Progenitor cell of endocrine pancreas (in vitro differentiated cells): ENCODE measurements around the gene CEP57L1. TPM values are rescaled to one million over a fixed set of nuclear protein-coding genes. Genes with fewer than 3 reads are reported as not detected.

Source experiments
- DNase-seq: peaks from one replicate; pipeline ENCODE4 v3.0.0; 2021; ENCODE audit warnings: low spot score; ENCODE audit not compliant: unreplicated experiment
- H3K27ac Mint-ChIP-seq: 2 replicates; pipeline ENCODE4 v1.8.0; 2021; ENCODE audit warnings: mild to moderate bottlenecking, moderate library complexity, mixed read lengths
- H3K27me3 Mint-ChIP-seq: 2 replicates; pipeline ENCODE4 v1.8.0; 2021; ENCODE audit warnings: mixed read lengths
- H3K36me3 Mint-ChIP-seq: 2 replicates; pipeline ENCODE4 v1.8.0; 2022; ENCODE audit warnings: mixed read lengths; ENCODE audit not compliant: insufficient read depth
- H3K4me1 Mint-ChIP-seq: 2 replicates; pipeline ENCODE4 v1.8.0; 2021; ENCODE audit warnings: low read depth, mixed read lengths
- H3K4me3 Mint-ChIP-seq: 2 replicates; pipeline ENCODE4 v1.8.0; 2021; ENCODE audit warnings: low read depth, mild to moderate bottlenecking, moderate library complexity, mixed read lengths
- H3K9me3 Mint-ChIP-seq: 2 replicates; pipeline ENCODE4 v1.8.0; 2021; ENCODE audit warnings: low read depth, mixed read lengths
- total RNA-seq: library from RNA; stranded (reverse); gene quantifications from 2 replicates; pipeline ENCODE4 v1.2.1, GENCODE V29; 2021
- TF ChIP-seq, protein P1 (sequence below): fragments of 200-600 bp; sonication (generic); IDR thresholded peaks from one replicate; pipeline ENCODE4 v1.5.0; 2021; ENCODE audit warnings: antibody characterized with exemption, mild to moderate bottlenecking; ENCODE audit not compliant: unreplicated experiment

CEP57L1 gene
- total RNA-seq, 1 donor from 2014 or later: 11.4 TPM

DNA sequence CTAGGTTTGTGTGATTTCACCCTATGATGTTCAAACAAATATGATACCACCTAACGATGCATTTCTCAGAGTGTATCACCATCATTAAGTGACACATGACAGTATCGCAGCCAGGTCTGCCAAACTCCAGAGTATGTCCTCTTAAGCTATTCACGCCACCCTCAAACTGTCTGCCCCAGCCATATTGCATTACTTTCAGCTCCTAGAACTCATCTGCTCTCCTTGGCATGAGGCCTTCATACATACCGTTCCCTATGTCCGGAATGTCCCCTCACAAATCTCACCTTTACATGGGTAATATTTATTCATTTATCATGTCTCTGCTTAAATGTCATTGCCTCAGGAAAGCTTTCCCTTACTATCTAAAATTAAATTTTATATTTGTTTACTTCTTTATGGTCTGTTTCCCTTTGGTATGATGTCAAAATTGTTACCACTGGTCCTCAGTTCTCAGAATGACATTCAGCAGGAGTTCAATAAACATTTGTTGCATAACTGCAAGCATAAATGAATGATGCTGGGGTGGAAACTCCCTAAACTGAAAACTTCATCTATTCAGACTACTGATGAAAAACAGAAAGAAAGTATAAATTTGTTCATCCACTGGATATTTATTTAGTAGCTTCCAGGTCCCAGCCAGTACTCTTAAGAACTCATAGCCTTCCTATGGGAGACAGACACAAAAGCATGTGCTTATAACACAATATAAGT is 3.8 kb upstream of the CEP57L1 start:
- no peak overlapping the region for H3K27ac Mint-ChIP-seq
- H3K9me3 Mint-ChIP-seq: no peaks in the 10 kb centered on the region

DNA sequence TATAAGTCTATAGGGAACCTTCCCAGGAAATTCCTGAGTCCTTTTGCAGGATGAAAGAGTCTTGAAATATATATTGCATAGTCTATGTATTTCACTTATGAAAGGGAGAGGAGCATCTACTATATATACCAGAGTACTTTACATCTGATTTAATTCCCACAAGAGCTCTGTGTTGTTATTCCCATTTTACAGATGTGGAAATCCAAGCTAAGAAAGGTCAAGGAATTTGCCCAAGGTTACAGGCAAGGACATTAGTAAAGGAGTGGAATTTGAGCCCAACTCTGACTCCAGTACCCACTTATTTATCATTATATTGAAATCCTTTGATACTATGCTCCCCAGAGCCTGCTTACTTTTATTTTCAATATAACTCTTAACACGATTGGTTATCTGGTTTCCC is 3.2 kb upstream of the CEP57L1 start:
- no peaks in the 10 kb centered on the region for H3K27me3 Mint-ChIP-seq
- H3K36me3 Mint-ChIP-seq: peaks cover 7% of the 10 kb centered on the region
- no peak for DNase-seq
- H3K9me3 Mint-ChIP-seq: no peaks in the 10 kb centered on the region
- no peak overlapping the region for H3K27ac Mint-ChIP-seq
- H3K4me3 Mint-ChIP-seq: peak overlapping the region; percentile 65
- TF ChIP-seq, protein P1, sequence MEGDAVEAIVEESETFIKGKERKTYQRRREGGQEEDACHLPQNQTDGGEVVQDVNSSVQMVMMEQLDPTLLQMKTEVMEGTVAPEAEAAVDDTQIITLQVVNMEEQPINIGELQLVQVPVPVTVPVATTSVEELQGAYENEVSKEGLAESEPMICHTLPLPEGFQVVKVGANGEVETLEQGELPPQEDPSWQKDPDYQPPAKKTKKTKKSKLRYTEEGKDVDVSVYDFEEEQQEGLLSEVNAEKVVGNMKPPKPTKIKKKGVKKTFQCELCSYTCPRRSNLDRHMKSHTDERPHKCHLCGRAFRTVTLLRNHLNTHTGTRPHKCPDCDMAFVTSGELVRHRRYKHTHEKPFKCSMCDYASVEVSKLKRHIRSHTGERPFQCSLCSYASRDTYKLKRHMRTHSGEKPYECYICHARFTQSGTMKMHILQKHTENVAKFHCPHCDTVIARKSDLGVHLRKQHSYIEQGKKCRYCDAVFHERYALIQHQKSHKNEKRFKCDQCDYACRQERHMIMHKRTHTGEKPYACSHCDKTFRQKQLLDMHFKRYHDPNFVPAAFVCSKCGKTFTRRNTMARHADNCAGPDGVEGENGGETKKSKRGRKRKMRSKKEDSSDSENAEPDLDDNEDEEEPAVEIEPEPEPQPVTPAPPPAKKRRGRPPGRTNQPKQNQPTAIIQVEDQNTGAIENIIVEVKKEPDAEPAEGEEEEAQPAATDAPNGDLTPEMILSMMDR: no peak
- peaks cover 36% of the 10 kb centered on the region for H3K4me1 Mint-ChIP-seq

More for the DNA sequence above, 3.8 kb upstream of the CEP57L1 start:
- Mint-ChIP-seq H3K36me3 (peaks cover 7% of the 10 kb centered on the region), H3K27me3 (no peaks in the 10 kb centered on the region), H3K4me1 (peaks cover 36% of the 10 kb centered on the region), H3K4me3 (peak overlapping the region; percentile 65)
- DNase-seq: no peak
- TF ChIP-seq, protein P1: no peak

DNA sequence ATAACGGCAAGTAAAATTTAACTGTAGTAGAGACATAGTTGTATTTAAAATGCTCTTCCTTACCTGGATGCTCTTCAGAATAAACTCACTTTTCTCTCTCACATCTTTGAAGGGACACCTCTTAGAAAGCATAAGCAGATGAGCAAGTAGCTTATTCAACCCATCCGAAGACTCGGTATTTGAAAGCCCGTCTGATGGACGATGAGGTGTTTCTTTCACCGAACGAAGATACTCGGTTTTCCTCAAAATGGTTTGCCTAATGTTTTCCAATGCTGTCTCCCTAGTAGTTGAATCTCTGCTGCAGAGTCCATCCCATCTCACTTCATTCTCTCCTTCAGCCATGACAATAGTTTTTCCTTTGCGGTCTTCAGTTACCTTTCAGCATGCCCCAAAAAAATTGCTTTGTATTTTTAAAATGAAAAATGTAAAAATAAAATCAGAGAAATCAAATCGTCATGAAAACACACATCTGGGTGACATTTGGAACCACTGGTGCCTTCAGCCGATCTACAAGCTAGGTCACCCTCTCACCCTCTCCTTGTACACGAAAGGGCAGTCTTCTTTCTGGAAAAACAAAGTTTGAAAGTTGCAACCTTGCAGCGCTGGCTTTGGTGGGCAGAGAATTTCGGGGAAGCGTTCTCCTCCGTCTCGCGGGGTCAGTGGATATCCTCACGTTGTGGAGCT is 1.4 kb upstream of the CEP57L1 start:
- Mint-ChIP-seq H3K27me3 (no peaks in the 10 kb centered on the region), H3K4me1 (peaks cover 33% of the 10 kb centered on the region), H3K27ac (peak overlapping the region; percentile 91), H3K4me3 (peak overlapping the region; percentile 95), H3K9me3 (no peaks in the 10 kb centered on the region), H3K36me3 (peaks cover 5% of the 10 kb centered on the region)
- TF ChIP-seq, protein P1: no peak
- no peak for DNase-seq

DNA sequence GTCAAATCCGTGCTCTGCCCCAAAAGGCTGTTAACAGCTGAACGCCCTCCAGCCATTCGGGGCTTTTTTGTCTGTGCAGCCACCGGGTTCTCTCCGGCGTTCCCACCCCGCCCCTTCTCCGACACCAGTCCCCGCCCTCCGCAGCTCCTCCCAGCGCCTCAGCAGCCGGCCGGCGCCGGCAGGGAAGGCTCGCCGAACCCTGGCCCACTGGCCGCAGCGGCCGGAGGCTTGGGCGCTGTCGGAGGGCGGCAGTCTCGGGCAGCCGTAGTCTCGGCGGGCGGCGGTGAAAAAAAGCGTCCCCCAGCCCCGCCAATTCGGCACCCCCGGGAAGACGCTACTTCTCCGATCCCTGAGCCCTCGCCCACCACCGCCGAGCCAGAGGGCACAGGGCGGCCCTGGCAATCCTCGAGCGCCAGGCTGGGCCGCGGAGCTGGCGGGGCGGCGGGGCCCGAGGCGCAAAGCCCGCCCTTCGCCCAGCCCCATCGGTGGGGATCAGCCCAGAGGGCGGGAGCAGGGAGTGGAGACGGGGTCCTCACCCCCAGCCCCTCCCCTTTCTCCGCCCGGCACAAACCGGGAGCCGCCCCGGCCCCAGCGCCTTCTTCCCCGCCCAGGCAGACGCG is 781 bp upstream of the CEP57L1 start, which contains the start of gene SESN1:
Gene SESN1, minus strand, starts transcription at position 431 of the 620 bp plus-strand sequence. CDS start 773 bp downstream, outside the sequence.
- Mint-ChIP-seq H3K27me3 (no peaks in the 10 kb centered on the region), H3K36me3 (peaks cover 5% of the 10 kb centered on the region), H3K27ac (peak within 1 kb of the TSS; percentile 100), H3K9me3 (no peaks in the 10 kb centered on the region), H3K4me1 (peaks cover 33% of the 10 kb centered on the region), H3K4me3 (peak within 1 kb of the TSS; percentile 95)
- TF ChIP-seq, protein P1: no peak
- peak; percentile 79 for DNase-seq

DNA sequence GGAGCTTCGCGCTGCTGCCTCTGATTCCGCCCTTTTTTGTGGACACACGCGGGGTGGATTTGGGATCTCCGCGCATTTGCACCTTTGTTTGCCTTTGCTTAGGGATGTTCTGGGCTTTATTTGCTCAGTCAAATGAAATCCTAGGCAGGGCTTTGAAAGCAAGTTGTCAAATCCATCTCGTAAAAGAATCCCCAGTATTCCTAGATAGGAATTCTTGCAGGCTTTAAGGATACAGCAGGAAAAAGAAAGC is 453 bp downstream of the CEP57L1 start:
- peak overlapping the region; percentile 100 for H3K27ac Mint-ChIP-seq
- H3K27me3 Mint-ChIP-seq: no peaks in the 10 kb centered on the region
- H3K4me1 Mint-ChIP-seq: peaks cover 29% of the 10 kb centered on the region
- H3K36me3 Mint-ChIP-seq: peaks cover 1% of the 10 kb centered on the region
- DNase-seq: no peak
- peak overlapping the region; percentile 95 for H3K4me3 Mint-ChIP-seq
- H3K9me3 Mint-ChIP-seq: no peaks in the 10 kb centered on the region
- TF ChIP-seq, protein P1: no peak
